GM18508 (cell line): ENCODE data around the gene NUP88.

ENCODE experiments used
- ATAC-seq: cut with Tn5 transposase; IDR thresholded peaks from one replicate; pipeline ENCODE4 v1.9.1; 2021; ENCODE audit warnings: moderate number of reproducible peaks; ENCODE audit not compliant: insufficient read depth, unreplicated experiment

The NUP88 gene

DNA sequence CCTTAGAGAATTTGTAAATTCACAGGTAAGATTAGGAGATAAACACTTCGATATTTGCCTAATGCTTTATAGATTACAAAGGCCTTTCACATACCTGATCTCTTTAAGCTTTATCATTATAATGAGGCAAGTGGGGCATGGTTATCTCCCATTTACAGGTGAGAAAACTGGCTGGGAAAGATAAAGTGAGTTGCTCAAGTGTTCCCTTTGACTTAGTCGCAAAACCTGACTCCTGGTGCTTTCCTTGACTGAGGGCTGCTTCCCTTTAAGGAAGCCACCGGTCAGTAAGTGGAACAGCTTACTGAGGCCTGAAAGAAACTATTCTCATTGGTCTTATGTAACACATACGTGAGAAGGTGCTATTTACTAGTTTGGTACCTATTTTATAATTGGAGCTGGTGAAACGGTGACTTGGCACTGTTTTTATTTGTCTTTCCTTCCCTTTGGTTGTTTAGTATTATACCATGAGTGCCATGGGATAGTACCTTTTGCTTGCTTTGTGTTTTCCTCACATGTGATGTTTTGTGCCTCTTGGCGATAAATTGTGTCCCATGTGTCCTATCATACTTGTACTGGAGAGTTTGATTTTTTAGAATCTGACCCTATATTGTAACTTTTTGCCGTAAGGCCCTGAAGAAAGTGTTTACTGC lies 57.2 kb downstream of the NUP88 start:
- no peak for ATAC-seq

DNA sequence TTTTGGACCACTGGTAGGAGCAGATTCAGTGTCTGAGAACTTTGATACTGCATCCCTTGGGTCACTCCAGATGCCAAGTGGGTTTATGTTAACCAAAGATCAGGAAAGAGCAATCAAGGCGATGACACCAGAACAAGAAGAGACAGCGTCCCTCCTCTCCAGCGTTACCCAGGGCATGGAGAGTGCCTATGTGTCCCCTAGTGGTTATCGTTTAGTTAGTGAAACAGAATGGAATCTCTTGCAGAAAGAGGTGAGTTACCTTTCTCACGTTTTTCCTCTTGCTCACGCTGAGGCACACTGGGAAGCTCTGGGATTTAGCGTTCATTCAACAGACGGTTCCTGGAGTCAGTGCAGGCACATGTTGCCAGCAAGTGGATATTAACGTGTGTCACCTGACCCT lies 58.0 kb downstream of the NUP88 start:
- ATAC-seq, result no peak

DNA sequence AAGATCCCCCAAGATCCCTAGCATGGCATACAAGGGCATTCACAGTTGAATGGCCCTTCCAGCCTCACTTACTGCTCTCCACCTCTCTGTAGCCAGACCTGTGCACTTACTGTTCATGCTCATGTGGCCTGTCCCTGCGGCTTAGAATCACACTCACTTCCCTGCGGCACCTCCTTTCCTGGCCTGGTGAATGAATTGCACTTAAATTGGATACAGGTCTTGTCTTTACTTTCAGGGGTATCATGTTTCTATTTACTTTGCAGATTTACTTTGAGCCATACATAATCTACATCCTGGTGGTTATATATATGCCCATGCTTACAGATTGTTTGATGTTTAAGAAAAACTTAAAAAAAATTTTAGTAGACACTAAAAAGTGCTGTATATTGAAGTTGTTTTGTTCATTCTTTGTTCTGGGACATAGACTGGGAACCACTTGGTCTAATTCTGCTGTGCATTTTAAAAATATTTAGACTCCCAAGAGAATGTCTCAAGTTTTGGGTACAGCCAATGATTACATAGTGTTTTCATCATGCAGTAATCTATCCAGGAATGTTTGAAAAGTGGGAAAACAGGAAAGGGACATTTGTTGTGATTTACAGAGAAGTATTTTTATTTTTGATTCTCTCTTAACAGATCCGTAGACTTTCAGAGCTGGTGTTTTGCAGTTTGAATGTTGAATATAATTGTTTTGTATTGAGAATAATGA lies 63.9 kb downstream of the NUP88 start:
- ATAC-seq, result no peak

DNA sequence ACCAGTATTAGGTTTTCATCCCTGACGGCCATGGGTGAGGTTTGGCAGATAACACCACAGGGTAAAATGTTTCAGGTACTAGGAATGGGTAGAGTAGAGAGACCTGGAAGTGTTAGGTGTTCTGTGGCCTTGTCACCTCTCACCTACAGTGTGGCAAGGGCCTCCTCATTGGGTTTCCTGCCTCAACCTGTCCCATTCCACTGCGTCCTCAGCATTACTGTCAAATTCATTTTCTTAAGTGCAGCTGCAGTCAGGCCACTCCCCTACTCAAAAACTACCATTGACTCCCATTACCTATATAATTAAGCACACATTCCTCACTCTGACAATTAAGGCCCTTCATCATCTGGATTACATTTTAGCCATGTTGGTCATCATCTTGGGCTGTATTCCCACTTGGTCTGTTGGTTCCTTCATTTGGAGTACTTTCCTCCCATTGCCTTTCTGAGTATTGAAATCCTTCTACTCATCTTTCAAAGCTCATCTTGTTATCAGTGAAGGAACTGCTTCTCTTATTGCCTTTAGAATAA lies 64.5 kb downstream of the NUP88 start:
- no peak for ATAC-seq

DNA sequence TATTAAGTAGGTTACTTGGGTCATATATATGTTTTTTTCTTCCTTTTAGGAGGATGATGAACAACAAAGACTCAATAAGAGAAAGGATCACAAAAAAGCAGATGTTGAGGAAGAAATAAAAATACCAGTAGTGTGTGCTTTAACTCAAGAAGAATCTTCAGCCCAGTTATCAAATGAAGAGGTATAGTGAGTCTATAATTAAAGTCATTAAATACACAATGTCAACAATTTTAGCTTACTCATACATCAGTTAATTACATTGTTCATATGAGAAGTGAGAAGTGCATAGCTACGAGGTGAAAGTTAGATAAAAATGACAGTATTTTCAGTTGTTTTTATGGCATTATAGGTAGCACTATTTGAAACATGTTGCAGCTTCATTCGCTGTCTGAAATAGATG lies 65.2 kb downstream of the NUP88 start:
- ATAC-seq, result no peak

DNA sequence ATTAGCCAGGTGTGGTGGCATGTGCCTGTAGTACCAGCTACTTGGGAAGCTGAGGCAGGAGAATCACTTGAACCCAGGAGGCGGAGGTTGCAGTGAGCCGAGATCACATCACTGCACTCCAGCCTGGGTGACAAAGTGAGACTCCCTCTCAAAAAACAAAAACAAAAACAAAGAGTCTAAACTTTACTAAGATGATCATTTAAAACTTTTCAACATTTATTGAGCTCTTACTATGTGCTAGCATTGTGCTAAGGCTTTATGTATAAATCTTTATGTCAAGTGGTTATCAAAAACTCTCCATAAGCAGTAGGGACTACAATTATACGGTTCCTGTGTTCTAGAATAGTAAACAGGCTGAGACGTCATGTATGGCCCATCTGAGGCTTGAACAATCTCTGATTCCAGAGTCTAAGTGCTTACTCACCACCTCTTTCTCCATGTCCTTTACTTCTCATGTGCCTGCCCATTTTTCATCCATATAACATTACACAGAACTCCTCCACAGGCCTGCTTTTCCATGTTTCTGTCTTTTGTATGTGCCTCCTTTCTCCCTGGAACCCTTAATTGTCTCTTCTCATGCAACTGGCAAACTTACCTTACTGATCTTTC lies 66.7 kb downstream of the NUP88 start:
- no peak for ATAC-seq

DNA sequence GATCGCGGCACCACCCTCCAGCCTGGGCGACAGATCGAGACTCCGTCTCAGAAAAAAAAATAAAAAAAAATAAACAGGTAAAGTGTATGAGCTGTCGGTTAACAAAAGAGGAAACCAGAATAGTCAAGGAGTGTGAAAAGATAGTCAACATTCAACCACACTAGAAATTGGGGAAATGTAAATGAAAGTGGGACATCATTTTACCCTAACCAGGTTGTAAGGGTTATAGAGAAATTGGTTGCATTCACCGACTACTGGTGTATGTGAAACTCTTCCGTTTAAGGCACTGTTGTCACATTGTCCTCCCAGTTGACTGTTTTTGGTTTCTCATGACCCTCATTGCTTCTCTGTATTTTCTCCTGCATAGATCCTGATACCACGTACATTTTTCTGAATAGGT lies 74.5 kb downstream of the NUP88 start:
- ATAC-seq, result no peak
